ENCODE data around the gene TTC31. TPM values are rescaled to one million over a fixed set of nuclear protein-coding genes. Genes with fewer than 3 reads are reported as not detected.

TTC31 gene
- total RNA-seq, 1 donor from 2014 or later, result 9.1 TPM

Other genes with a start within 250 kb of the TTC31 start
- 0.16 and 0.26 TPM in 2 replicates for gene SLC4A5, start 139.7 kb upstream of the TTC31 start, total RNA-seq
- 239 and 256 TPM in 2 replicates for gene DCTN1, start 102.8 kb upstream of the TTC31 start, total RNA-seq
- gene C2orf81, start 61.5 kb upstream of the TTC31 start, total RNA-seq, result 0.79 and 1.4 TPM in 2 replicates
- 28.6 and 30.6 TPM in 2 replicates for gene WDR54, start 61.4 kb upstream of the TTC31 start, total RNA-seq
- 17.8 and 18.1 TPM in 2 replicates for gene RTKN, start 41.1 kb upstream of the TTC31 start, total RNA-seq
- 14.2 and 30.1 TPM in 2 replicates for gene INO80B, start 28.0 kb upstream of the TTC31 start, total RNA-seq
- gene WBP1, start 24.6 kb upstream of the TTC31 start, total RNA-seq, result 79.4 and 88.0 TPM in 2 replicates
- 28.0 and 33.4 TPM in 2 replicates for gene MOGS, start 17.7 kb upstream of the TTC31 start, total RNA-seq
- gene MRPL53, start 10.4 kb upstream of the TTC31 start, total RNA-seq, result 68.4 and 79.9 TPM in 2 replicates
- 15.9 and 21.0 TPM in 2 replicates for gene CCDC142, start 83 bp upstream of the TTC31 start, total RNA-seq
- gene LBX2, start 16.5 kb downstream of the TTC31 start, total RNA-seq, result 3.8 and 6.4 TPM in 2 replicates
- 28.2 and 34.9 TPM in 2 replicates for gene PCGF1, start 24.6 kb downstream of the TTC31 start, total RNA-seq
- 1.4 TPM in 2 replicates for gene TLX2, start 31.4 kb downstream of the TTC31 start, total RNA-seq
- gene DQX1, start 43.1 kb downstream of the TTC31 start, total RNA-seq, result 0.16 TPM in 1 of 2 replicates, not detected in the other
- 58.5 and 79.5 TPM in 2 replicates for gene AUP1, start 46.6 kb downstream of the TTC31 start, total RNA-seq
- 43.2 and 63.9 TPM in 2 replicates for gene HTRA2, start 46.9 kb downstream of the TTC31 start, total RNA-seq
- gene LOXL3, start 70.9 kb downstream of the TTC31 start, total RNA-seq, result 23.6 and 30.0 TPM in 2 replicates
- gene DOK1, start 71.6 kb downstream of the TTC31 start, total RNA-seq, result 22.7 and 31.5 TPM in 2 replicates
- not detected in 2 replicates for gene M1AP, start 165.2 kb downstream of the TTC31 start, total RNA-seq
- gene SEMA4F, start 171.2 kb downstream of the TTC31 start, total RNA-seq, result 3.3 and 4.1 TPM in 2 replicates

All from bronchial smooth muscle cell (primary cell).